Bronchial epithelial cell (primary cell): ENCODE results near the gene STK32C. TPM values are rescaled to one million over a fixed set of nuclear protein-coding genes. Genes with fewer than 3 reads are reported as not detected.

Experiments
- DNase-seq: peaks from one replicate; pipeline ENCODE4 v3.0.0-alpha.2; 2010; ENCODE audit warnings: low read depth
- FAIRE-seq: peaks from 2 replicates; lab custom pipeline; 2011; peaks lifted over from hg19 to GRCh38; lab: Jason Lieb, UNC
- H3K27me3 ChIP-seq: 2 replicates; pipeline ENCODE4 v1.5.1; 2011; ENCODE audit warnings: low read length; ENCODE audit not compliant: control insufficient read depth, insufficient read depth
- H3K36me3 ChIP-seq: 2 replicates; pipeline ENCODE4 v1.5.1; 2011; ENCODE audit warnings: low read length; ENCODE audit not compliant: control insufficient read depth, insufficient read depth
- H3K4me3 ChIP-seq: 2 replicates; pipeline ENCODE4 v1.5.1; 2011; ENCODE audit warnings: mild to moderate bottlenecking, low read depth, low read length, control low read depth
- CTCF ChIP-seq: IDR thresholded peaks from 2 replicates; pipeline ENCODE4 v1.5.1; 2011; ENCODE audit warnings: mild to moderate bottlenecking, moderate library complexity, low read length, control low read depth, inconsistent platforms; ENCODE audit not compliant: insufficient read depth, severe bottlenecking
- total RNA-seq: library from RNA; depleted of rRNA; stranded (reverse); fragments of >200 nt; gene quantifications from 2 replicates; pipeline ENCODE4 v1.2.1, GENCODE V29; 2014

Gene STK32C
- total RNA-seq, 1 donor from 2014 or later = 9.7 TPM

DNA sequence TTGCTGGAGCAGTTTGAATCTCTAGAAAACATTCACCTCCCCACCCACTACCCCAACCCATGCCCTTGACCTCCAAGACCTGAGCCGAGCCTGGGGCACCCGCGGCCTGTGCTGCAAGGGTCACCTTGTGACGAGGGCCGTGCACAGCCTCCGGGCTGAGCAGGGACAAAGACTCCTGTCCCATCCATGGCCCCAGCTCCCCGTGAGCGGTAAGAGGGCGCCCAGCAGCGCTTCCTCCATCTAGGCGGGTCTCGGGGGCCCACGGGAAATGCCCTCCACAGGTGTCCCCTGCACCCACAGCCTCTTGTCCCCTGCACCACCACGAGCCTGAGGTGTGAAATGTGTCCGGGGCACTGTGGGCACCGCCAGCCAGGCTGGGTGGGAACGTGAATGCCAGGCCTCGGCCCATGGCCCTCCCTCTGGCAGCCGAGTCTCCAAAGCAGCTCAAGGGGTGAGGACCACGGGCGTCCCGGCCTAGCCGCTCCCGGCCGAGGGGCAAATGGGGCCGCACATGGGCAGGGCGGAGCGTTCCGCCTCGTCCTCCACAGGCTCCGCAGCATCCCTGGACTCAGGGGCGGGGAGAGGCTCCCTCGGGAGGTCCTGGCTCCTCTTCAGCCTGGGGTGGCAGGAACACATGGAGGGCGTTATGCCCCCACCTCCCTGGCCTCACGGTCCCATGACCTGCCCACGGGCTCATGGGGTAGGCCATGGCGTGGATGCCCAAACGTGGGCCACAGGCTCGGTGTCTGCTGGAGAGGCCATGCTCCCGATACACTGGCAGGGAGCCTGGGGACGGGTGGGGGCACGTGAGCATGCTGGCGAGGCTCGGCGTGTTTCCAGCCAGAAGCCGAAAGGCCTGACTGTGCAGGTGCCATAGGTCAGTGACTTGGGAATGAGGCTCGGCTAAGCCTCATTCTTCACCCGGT, 100.0 kb downstream of the STK32C start:
- DNase-seq (no peak), FAIRE-seq (no peak)
- no peak for TF ChIP-seq CTCF
- no peaks in the 10 kb centered on the region for H3K36me3 ChIP-seq
- H3K27me3 ChIP-seq = no peaks in the 10 kb centered on the region
- no peak overlapping the region for H3K4me3 ChIP-seq

DNA sequence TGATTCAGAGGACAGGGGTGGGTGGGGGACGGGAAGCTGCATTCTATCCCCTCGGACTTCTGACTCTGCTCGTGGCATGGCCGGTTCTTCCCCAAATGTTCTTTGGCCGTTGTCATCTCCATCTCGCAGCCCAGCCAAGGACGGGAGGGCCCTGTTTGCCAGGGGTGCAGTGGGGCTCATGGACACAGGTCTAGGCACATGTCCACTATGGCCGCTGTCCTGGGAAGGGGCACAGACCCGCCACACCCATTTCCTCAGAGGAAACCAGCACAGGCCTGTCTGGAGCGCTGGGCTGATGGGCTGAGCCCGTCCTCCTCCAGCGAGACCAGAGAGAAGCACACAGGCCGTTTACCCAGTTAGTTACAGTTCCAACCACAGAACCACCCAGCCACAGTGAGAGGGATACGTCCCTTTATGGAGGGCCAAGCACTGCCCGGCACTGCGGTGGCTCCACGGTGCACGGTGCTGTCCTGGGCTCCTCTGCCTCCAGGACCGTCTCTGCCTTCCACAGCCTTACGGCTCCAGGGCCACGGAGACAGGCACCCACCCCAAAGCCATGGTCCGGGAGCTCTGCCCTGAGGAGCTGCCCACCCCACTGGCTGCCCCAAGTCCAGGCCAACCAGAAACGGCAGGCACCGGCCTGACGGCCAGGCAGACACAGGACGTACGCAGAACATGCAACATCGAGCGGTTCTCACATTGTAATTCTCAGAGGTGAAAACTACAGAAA, 100.8 kb downstream of the STK32C start:
- H3K27me3 ChIP-seq = no peaks in the 10 kb centered on the region
- no peaks in the 10 kb centered on the region for H3K36me3 ChIP-seq
- H3K4me3 ChIP-seq = no peak overlapping the region
- no peak for FAIRE-seq
- no peak for DNase-seq
- TF ChIP-seq CTCF = no peak

DNA sequence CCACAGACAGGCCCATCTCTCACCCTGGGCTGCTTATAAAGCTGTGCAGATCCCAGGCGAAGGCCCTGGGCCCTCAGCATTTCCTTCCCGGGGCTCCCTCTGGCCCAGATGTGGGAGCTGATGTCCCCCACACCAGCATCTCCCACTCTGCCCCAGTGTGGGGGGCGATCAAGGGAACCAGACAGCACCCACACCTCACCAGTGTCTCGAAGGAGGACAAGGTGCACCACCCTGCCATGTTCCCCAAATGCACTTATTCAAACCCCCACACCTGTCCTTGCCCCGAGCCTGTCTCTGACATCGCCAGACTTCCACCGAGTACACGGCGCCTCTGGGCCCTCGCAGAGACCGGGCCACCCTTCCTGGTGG, 101.4 kb downstream of the STK32C start:
- Histone ChIP-seq H3K36me3 (no peaks in the 10 kb centered on the region), H3K4me3 (no peak overlapping the region), H3K27me3 (no peaks in the 10 kb centered on the region)
- no peak for TF ChIP-seq CTCF
- no peak for FAIRE-seq
- no peak for DNase-seq

- FAIRE-seq = no peak
- TF ChIP-seq CTCF = no peak
- Histone ChIP-seq H3K36me3 (no peaks in the 10 kb centered on the region), H3K27me3 (no peaks in the 10 kb centered on the region), H3K4me3 (no peak overlapping the region)
- no peak for DNase-seq
Observed at GRCh38 chr10:132205650-132206376, 101.9 kb downstream of the STK32C start.

DNA sequence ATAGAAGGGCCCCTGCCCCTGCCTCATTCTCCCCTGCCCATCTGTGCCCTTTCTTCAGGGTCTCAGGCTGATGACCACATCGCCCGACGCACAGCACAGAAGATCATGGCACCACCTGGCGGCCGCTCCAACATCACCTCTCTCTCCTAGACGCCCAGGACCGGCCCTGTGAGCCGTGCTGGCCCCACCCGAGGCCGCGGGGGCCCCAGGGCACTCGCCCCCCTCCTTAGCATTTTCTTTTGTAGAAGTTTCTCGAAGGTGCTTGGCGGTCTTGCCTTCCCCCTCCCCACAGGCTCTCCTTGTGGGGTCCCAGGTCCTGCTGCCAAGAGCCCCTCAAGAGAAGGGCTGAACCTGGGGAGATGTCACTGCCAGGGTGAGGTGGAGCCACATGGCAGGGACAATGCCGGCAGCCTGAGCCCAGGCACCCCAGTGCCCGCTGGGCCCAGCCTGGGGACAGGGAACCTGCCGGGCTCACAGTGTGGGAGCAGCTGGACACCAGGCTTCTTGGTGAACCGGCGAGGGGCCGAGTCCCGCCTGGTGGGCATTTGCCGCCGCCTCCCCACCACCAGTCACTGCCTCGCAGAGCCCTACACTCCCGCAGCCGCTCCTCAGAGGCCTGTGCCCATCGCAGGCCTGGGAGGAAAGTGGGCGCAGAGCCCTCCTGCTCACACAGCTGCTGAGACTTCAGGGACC, 102.8 kb downstream of the STK32C start:
- DNase-seq = no peak

More for the DNA sequence above, 102.8 kb downstream of the STK32C start:
- no peak for TF ChIP-seq CTCF
- Histone ChIP-seq H3K27me3 (no peaks in the 10 kb centered on the region), H3K36me3 (no peaks in the 10 kb centered on the region), H3K4me3 (no peak overlapping the region)
- FAIRE-seq = no peak
